Stimulated activated CD4-positive, alpha-beta T cell treated with anti-CD3 and anti-CD28 coated beads, Interleukin-12 subunit alpha, Interleukin-12 subunit beta, amount 100 ng/mL, for 4 hours (primary cell): ENCODE measurements around the gene CAVIN2.

Experiments
- DNase-seq: peaks from one replicate; pipeline ENCODE4 v3.0.0-alpha.2; 2020

Gene CAVIN2, protein sequence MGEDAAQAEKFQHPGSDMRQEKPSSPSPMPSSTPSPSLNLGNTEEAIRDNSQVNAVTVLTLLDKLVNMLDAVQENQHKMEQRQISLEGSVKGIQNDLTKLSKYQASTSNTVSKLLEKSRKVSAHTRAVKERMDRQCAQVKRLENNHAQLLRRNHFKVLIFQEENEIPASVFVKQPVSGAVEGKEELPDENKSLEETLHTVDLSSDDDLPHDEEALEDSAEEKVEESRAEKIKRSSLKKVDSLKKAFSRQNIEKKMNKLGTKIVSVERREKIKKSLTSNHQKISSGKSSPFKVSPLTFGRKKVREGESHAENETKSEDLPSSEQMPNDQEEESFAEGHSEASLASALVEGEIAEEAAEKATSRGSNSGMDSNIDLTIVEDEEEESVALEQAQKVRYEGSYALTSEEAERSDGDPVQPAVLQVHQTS

GRCh38 chr2:191846515-191847476 is at the start of gene CAVIN2:
Gene CAVIN2 (minus strand): TSS chr2:191847088. CDS start chr2:191846925, 163 bp downstream.
- DNase-seq: no peak

DNA sequence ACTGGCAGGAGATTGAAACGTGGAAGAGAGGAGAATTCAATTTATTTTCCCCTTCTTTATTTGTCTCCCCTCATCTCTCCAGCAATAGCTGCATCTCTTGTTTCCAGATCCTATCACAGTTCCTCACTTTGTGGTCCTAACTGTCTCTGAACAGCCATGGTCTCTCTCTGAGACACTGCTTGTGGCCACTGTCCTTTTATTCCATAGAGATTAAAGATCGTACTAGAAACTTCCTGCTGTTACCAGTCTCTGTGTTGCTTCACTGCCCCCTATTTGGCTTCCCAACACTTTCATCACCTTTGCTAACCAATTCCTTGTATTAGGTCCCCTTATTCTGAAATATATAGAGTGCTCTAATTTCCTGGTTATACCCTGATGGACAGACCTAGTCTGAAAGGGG is 48.9 kb upstream of the CAVIN2 start:
- no peak for DNase-seq

- no peak for DNase-seq
Observed at GRCh38 chr2:191895195-191895594, 48.3 kb upstream of the CAVIN2 start.

GRCh38 chr2:191894681-191895147 is 47.8 kb upstream of the CAVIN2 start:
- no peak for DNase-seq

GRCh38 chr2:191892391-191892790 is 45.5 kb upstream of the CAVIN2 start:
- DNase-seq: no peak

DNA sequence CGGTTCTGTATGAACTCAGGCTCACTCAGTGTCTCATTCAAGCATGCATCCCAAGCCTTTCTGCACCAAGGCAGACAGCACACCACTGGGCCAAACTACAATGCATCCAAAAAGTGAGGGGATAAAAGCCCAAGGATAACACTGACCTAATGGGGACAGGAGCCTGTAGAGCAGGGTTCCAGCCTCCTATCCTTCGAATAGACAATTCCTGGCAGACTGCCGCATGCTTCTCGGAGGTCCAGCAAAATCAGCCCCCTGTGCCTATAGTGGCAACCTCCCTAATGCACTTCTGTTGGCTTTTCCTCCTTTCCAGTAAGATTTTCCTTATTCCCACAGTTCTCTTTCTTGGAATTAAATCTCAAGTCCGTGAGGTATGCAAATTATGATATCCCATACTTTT is 44.8 kb upstream of the CAVIN2 start:
- no peak for DNase-seq

DNA sequence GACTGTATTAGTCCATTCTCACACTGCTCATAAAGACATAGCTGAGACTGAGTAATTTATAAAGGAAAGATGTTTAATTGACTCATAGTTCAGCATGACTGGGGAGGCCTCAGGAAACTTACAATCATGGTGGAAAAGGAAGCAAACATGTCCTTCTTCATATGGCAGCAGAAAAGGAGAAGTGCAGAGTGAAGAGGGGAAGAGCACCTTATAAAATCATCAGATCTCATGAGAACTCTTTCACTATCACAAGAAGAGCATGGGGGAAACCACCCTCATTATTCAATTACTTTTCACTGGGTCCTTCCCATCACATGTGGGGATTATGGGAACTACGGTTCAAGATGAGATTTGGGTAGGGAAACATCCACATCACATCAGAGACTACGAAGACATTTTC is 43.0 kb upstream of the CAVIN2 start:
- DNase-seq: no peak

GRCh38 chr2:191888400-191889166 is 41.7 kb upstream of the CAVIN2 start:
- no peak for DNase-seq

GRCh38 chr2:191885650-191886049 is 38.8 kb upstream of the CAVIN2 start:
- DNase-seq: no peak

DNA sequence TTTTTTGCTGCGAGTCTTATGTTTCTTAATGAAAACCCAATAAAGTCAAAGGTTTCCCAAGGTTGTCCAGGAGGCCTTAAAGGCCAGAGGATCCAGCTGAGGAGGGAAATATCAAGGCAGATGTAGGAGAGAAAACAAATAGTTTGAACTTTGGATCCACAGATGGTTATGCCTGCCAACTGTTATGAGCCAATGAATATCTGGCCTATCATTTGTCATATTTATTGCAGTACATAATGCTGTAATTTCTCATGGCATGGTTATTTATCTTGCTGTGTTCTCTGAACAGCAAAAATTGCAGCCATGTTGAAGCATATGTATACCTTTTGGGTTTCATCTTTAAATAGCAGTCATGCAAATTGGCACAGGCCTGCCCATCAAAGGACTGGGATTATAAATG is 38.2 kb upstream of the CAVIN2 start:
- no peak for DNase-seq

GRCh38 chr2:191881982-191882816 is 35.3 kb upstream of the CAVIN2 start:
- DNase-seq: no peak

GRCh38 chr2:191878548-191879279 is 31.8 kb upstream of the CAVIN2 start:
- no peak for DNase-seq

DNA sequence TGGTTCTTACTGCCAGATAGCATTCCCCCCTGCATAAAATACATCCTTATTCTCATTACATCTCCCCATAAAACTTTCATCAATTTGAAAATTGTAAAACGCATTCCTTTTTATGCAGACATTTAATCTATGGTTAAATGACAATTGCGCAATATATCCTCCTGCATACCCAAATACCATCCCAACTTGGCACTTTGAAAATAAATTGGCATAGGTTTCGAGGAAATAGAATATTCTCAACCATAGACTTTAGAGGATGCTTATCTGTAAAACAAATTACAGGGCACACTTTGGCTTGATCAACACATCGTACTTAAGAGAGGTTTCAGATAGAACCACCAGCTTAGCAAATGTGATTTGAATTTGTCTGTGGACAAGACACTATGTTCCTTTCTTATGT is 31.0 kb upstream of the CAVIN2 start:
- DNase-seq: no peak

- DNase-seq: no peak
Observed at GRCh38 chr2:191875859-191876258, 29.0 kb upstream of the CAVIN2 start.

DNA sequence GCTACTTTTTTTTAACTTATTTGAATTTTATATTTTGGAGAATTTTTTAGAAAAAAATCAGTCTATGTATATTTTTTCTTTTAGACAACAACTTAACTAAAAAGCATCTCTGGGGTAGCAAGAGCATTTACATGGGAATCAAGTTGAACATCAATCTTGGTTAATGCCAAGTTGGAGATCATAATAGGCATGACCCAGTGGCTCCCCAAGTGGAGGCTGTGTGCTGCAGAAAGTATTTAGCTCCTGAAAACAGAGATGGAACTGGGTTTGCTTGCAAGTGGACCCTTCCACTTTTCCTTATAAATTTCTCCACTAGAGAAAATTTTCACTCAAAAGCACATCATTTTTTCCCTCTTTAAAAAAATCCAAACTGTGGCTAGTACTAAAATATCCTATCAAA is 23.9 kb upstream of the CAVIN2 start:
- no peak for DNase-seq

DNA sequence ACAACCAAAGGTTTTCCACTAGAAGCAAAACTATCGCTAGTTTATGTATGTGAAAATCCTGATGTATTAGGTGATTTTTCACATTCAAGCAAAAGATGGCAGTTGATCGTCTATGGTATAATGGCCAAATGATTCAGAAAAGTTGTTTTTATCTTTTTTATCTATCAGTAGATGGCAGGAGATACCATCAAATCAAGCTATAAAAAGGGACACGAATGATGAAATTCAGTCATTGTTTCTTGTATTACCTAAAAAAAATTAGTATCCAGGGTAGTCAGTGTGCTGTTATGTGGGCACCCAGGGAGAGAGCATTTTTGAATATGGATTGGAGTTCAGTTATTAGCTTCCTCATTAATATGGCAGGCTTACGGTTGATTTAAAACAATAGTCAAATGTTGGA is 22.9 kb upstream of the CAVIN2 start:
- no peak for DNase-seq

DNA sequence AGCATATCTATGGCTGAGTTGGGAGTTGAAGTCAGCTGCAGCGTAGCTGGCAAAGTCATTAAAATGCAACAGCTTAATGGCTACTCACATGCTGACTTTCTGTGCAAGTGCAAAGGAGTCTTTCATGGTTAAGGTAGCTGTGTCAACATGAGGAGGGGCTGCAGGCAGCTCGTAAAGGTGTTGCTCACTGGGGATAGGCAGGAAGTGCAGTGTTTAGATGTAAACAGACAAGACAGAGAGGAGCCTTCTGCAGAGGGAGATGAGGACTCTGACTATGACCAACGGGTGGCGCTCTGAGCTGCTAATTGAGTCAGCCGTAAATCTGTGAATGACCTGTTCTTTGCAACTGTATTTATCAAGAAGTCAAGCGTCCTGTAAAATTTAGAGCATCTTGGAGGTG is 22.3 kb upstream of the CAVIN2 start:
- no peak for DNase-seq

DNA sequence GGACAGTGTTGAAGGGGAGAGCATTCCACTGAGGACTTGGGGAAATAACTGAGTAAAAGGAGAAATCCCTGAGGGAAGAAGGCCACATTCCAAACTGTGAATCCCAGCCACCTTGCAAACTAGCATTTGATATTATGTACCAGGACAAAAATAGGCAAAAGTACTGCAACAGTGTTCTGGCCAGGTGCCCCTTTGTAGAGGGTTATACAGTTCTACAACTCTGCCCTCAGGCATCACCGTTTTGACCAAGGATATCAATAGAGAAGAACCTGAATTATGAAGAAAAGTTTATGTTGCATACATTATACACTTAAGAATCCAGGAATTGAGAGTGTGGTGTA is 20.6 kb upstream of the CAVIN2 start:
- DNase-seq: no peak

GRCh38 chr2:191866675-191867506 is 20.0 kb upstream of the CAVIN2 start:
- no peak for DNase-seq

DNA sequence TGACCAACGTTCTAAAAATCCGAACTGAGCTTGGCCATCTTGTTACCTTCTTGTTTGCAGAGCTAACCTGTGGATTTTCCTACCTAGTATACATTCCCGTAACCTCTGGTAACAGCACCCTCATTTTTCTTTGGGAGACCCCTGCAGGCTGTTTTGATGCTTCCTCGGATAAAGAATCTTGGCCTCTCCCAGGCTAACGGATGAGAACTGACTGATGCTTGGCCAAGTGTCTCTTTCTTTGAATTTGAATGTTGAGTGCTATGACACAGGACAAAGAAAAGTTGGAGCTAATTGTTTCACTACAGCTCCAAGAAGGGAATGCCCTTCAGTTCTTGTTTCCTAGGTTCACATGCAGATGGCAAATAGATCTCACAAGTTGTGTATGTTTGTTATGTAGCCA is 19.3 kb upstream of the CAVIN2 start:
- no peak for DNase-seq
